Measurements from ENCODE around the gene ARID3A.

GRCh38 chr19:1015782-1016646, 90.2 kb downstream of the ARID3A start:
- TF ChIP-seq, protein P1, sequence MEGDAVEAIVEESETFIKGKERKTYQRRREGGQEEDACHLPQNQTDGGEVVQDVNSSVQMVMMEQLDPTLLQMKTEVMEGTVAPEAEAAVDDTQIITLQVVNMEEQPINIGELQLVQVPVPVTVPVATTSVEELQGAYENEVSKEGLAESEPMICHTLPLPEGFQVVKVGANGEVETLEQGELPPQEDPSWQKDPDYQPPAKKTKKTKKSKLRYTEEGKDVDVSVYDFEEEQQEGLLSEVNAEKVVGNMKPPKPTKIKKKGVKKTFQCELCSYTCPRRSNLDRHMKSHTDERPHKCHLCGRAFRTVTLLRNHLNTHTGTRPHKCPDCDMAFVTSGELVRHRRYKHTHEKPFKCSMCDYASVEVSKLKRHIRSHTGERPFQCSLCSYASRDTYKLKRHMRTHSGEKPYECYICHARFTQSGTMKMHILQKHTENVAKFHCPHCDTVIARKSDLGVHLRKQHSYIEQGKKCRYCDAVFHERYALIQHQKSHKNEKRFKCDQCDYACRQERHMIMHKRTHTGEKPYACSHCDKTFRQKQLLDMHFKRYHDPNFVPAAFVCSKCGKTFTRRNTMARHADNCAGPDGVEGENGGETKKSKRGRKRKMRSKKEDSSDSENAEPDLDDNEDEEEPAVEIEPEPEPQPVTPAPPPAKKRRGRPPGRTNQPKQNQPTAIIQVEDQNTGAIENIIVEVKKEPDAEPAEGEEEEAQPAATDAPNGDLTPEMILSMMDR (IDR thresholded peaks at IDR 0.05; ENCODE audit: low read length) = no peak
- TF ChIP-seq EZH2 (optimal IDR thresholded peaks at IDR 0.05; ENCODE audit: low read depth, low read length) (no peak), EZH2phosphoT487 (IDR thresholded peaks at IDR 0.05; ENCODE audit: low read length) (no peak)

Data from MM.1S (cell line).